HEK293T (cell line): ENCODE measurements around the gene TPRG1.

Source experiments
- BHLHE40 ChIP-seq: fragments of 450-650 bp; IDR thresholded peaks from 2 replicates; pipeline ENCODE4 v1.6.1; 2016; ENCODE audit warnings: mild to moderate bottlenecking, moderate library complexity, borderline replicate concordance
- LEF1 ChIP-seq: fragments of 450-650 bp; IDR thresholded peaks from 2 replicates; pipeline ENCODE4 v1.6.1; 2017; ENCODE audit warnings: mild to moderate bottlenecking, borderline replicate concordance

- TF ChIP-seq BHLHE40 (no peak), LEF1 (no peak)
Observed at GRCh38 chr3:189365609-189366564, 194.1 kb downstream of the TPRG1 start.
